HG02970 (cell line): ENCODE measurements around the gene ELF4.
A peak's percentile ranks its signal among the peaks of the same experiment; 100 is the strongest.

Experiments
- ATAC-seq: cut with Tn5 transposase; IDR thresholded peaks from one replicate; pipeline ENCODE4 v1.9.1; 2021; ENCODE audit warnings: mild to moderate bottlenecking, moderate library complexity, moderate number of reproducible peaks; ENCODE audit not compliant: unreplicated experiment, low FRiP score

ELF4 gene

DNA sequence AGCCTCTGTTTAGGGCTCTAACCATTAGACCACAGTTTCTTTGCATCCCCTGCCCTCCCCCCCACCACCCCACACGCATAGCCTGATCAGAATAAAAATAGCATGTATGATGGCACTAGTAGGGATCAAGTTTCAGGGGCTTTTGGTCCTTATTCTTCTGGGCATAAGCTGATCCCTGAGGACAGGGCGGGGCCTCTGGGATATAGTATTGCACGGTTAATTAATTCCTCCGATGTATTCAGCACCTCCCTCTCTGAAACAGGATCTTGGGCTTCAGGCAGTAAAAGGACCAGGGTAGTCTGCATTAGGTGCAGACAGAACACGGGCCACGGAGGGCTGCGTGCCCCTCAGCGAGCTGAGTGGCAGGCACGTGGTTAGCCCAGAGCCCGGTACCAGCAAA lies 57.1 kb downstream of the ELF4 start:
- ATAC-seq, result no peak

- ATAC-seq, result no peak
These were observed 59.0 kb downstream of the ELF4 start for GRCh38 chrX:130051176-130051845.

DNA sequence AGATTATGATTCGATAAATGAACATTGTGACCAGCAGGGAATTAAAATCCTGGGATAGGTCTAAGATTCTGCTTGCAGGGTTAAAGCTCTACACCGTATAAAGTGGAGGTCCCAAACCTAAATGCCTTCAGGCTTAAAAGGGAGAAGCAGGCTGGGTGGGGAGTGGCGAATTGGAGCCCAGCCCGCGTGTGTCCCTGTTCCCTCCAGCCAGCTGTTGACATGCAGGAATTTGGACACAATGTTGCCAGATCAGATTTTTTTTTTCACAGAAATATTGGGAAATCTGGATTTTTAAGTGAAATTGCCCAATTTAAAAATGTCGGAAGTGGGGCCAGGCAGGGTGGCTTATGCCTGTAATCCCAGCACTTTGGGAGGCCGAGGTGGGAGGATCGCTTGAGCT lies 60.5 kb downstream of the ELF4 start:
- no peak for ATAC-seq

DNA sequence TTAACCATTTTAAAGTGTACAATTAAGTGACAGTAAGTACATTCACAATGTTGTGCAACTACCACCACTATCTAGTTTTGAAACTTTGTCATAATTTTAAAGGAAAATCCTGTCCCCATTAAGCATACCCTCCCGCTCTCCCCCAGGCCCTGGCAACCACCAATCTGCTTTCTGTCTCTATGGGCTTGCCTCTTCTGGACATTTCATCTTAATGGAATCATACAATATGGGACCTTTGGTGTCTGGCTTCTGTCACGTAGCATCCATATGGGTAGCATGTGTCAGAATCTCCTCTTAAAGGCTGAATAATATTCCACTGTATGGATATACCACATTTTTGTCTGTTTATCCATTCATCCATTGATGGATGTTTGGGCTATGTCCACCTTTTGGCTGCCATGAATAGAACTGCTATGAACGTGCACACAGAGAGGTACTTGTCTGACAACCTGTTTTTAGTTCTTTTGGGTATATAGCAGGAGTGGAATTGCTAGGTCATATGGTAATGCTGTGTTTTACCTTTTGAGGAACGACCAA lies 61.5 kb downstream of the ELF4 start:
- ATAC-seq, result no peak

GRCh38 chrX:130047416-130047815 lies 62.9 kb downstream of the ELF4 start:
- ATAC-seq, result no peak

GRCh38 chrX:130039847-130040246 lies 70.5 kb downstream of the ELF4 start:
- no peak for ATAC-seq

- no peak for ATAC-seq
These were observed 76.1 kb downstream of the ELF4 start for GRCh38 chrX:130034178-130034577.

GRCh38 chrX:130032552-130032951 lies 77.7 kb downstream of the ELF4 start:
- ATAC-seq, result no peak

GRCh38 chrX:130030826-130031225 lies 79.5 kb downstream of the ELF4 start:
- no peak for ATAC-seq

DNA sequence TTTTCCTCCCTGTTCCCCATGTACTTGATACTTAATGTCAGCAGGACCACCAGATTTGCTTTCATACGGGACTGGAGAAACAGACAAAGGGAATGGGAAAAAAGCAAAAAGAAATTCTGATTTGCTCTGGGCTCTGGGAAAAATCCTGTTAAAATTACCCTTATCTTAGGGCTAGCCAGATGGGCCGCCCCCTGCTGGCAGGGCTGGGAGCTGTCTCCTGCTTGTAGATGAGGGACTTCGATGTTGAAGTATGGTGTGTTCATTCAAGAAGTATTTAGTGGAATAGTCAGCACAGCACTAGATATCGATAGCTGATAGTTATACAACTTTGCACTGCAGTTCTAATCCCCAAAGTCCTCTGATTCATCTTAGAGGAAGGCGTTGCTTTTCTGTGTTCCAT lies 82.1 kb downstream of the ELF4 start:
- ATAC-seq, result no peak

GRCh38 chrX:130027569-130027968 lies 82.7 kb downstream of the ELF4 start:
- ATAC-seq, result no peak

DNA sequence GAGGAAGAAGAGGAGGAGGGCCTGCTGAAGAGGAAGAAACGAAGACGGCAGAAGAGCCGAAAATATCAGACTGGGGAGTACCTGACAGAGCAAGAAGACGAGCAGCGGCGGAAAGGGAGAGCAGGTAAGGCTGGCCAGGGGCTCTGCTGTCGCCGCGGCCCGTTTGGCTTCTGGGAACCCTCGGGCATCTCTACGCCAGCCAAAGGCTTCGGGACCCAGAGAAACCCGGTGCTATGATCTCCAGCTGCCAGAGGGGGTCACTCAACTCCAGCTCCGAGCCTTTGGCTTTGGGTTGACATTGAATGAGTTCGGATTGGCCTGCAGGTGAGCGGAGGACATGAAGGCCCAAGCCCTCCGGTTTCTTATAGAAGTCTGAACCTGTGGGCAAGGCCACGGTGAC lies 85.0 kb downstream of the ELF4 start:
- no peak for ATAC-seq

DNA sequence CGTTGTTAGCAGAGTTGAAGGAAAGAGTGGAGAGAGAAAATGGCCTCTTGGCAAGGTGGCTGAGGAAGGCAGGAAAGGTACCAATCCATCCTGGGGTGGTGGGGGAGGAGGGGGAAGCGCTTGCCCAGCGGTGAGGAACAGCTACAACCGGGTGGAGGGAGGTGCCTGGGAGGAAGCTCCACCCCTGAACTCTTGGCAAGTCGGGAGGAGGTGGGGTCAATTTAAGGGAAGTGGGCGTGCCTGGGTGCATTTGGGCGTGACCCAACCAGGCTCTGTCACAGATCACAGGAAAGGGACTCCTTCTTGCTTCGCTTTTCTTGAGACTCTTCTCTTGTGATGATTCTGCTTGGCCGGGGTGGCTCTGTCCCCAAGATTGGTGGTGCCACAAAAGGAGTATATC lies 86.2 kb downstream of the ELF4 start:
- peak; percentile 82 for ATAC-seq

GRCh38 chrX:130020661-130021324 lies 89.5 kb downstream of the ELF4 start:
- ATAC-seq, result no peak

DNA sequence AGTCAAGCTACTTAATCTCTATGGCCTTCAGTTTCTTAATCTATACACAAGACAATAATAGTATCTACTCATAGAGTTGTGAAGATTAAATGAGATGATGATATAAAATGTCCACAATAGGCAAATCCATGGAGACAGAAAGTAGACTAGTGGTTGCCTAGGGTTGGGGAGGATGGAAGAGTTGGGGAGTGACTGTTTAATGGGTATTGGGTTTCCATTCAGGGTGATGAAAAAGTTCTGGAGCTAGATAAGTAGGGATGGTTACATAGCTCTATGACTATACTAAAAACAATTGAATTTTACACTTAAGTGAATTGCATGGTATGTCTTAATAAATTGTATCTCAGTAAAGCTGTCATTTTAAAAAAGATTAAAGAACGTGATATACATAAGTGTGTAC lies 92.2 kb downstream of the ELF4 start:
- ATAC-seq, result no peak

- ATAC-seq, result no peak
These were observed 95.1 kb downstream of the ELF4 start for GRCh38 chrX:130015181-130015580.
